ENCODE data around the gene MORF4L2.

- no peak for TF ChIP-seq RNF219 (CRISPR knock-in tag; IDR thresholded peaks at IDR 0.05)
- TF ChIP-seq ZNF311 (CRISPR knock-in tag; IDR thresholded peaks at IDR 0.05), result no peak
- no peak for TF ChIP-seq CTCF (IDR thresholded peaks at IDR 0.05 in 2 of 3, conservative IDR thresholded peaks at IDR 0.05 in 1 of 3; ENCODE audit: insufficient read depth in 2 of 3, low read depth in 1 of 3, low read length in 3 of 3)
- TF ChIP-seq ATF2 (CRISPR knock-in tag; IDR thresholded peaks at IDR 0.05), result no peak
- TF ChIP-seq L3MBTL2 (IDR thresholded peaks at IDR 0.05), result no peak
- TF ChIP-seq ZNF232 (CRISPR knock-in tag; IDR thresholded peaks at IDR 0.05), result no peak
- no peak for TF ChIP-seq FOXM1 (IDR thresholded peaks at IDR 0.05; ENCODE audit: low read depth)
- TF ChIP-seq FOXM1 (CRISPR knock-in tag; IDR thresholded peaks at IDR 0.05; ENCODE audit: low read depth), result no peak
- TF ChIP-seq AFF4 (CRISPR knock-in tag; IDR thresholded peaks at IDR 0.05), result no peak
- no peak for TF ChIP-seq ZNF518B (CRISPR knock-in tag; IDR thresholded peaks at IDR 0.05)
- no peak for TF ChIP-seq LARP7 (IDR thresholded peaks at IDR 0.05)
- no peak for TF ChIP-seq EGR1 (conservative IDR thresholded peaks at IDR 0.05)
- no peak for TF ChIP-seq SREBF2 (CRISPR knock-in tag; IDR thresholded peaks at IDR 0.05)
- no peak for TF ChIP-seq ZNF124 (CRISPR knock-in tag; IDR thresholded peaks at IDR 0.05)
Observed at GRCh38 chrX:103716962-103717361, 30.5 kb upstream of the MORF4L2 start.

Measured in K562 (cell line).